ENCODE data around the gene ACOT12. TPM values are rescaled to one million over a fixed set of nuclear protein-coding genes. Genes with fewer than 3 reads are reported as not detected.

The ACOT12 gene
- total and polyA plus RNA-seq, 2 donors (not counting 1 experiment from before 2014, with no cell fraction given): 2.0 to 4.3 TPM

DNA sequence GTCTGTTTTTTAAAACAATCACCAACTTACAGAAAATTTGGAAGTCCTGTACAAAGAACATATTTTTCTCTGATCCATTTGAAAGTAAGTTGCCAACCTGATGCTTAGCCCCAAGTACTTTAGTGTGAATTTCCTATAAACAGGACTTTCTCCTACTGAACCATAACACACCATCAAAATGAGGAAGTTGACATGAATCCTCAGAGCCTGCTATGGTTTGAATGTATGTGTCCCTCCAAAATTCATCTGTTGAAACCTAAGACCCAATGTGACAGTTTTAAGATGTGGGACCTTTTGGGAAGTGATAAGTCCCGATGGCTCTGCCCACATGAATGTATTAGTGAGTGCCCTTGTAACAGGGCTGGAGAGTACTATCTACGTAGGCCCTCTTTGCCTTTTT lies 6.4 kb upstream of the ACOT12 start:
- H3K9ac ChIP-seq (ENCODE audit: insufficient read depth, low read length): no peak overlapping the region
- no peak overlapping the region for H3K4me3 ChIP-seq (replicated peaks in 1 of 4; ENCODE audit: control extremely low read depth in 1 of 4, insufficient read depth in 1 of 4, low read depth in 3 of 4, low read length in 4 of 4)
- H3K27ac ChIP-seq (ENCODE audit: insufficient read depth, low read length): no peak overlapping the region
- TF ChIP-seq EZH2 (IDR thresholded peaks at IDR 0.05; ENCODE audit: low read length, missing control alignments): no peak
- TF ChIP-seq CTCF (conservative IDR thresholded peaks at IDR 0.05 in 1 of 2, IDR thresholded peaks at IDR 0.05 in 1 of 2; ENCODE audit: low read depth in 1 of 2, low read length in 2 of 2): no peak
- H3K27me3 ChIP-seq (ENCODE audit: control insufficient read depth, insufficient read depth, low read length): no peaks in the 10 kb centered on the region
- DNase-seq (ENCODE audit: low read depth in 2 of 2): no peak
- H3K79me2 ChIP-seq (ENCODE audit: control insufficient read depth, insufficient read depth, low read length): no peaks in the 10 kb centered on the region
- no peaks in the 10 kb centered on the region for H3K9me3 ChIP-seq (ENCODE audit: control insufficient read depth, insufficient read depth, low read depth, low read length)
- no peak overlapping the region for H2AFZ ChIP-seq (ENCODE audit: low read length)
- H3K4me2 ChIP-seq (ENCODE audit: extremely low read depth, insufficient read depth, low read length): no peak overlapping the region
- H3K36me3 ChIP-seq (ENCODE audit: control insufficient read depth, insufficient read depth, low read length): no peaks in the 10 kb centered on the region
- H3K4me1 ChIP-seq (ENCODE audit: control insufficient read depth, extremely low read depth, insufficient read depth, low read length): no peaks in the 10 kb centered on the region
- H4K20me1 ChIP-seq (ENCODE audit: control insufficient read depth, extremely low read depth, insufficient read depth, low read length): no peaks in the 10 kb centered on the region

GRCh38 chr5:81398741-81399140 lies 4.8 kb upstream of the ACOT12 start:
- no peak overlapping the region for H3K4me3 ChIP-seq (replicated peaks in 1 of 4; ENCODE audit: control extremely low read depth in 1 of 4, insufficient read depth in 1 of 4, low read depth in 3 of 4, low read length in 4 of 4)

GRCh38 chr5:81397176-81397575 lies 3.2 kb upstream of the ACOT12 start:
- H4K20me1 ChIP-seq (ENCODE audit: control insufficient read depth, extremely low read depth, insufficient read depth, low read length): no peaks in the 10 kb centered on the region
- no peak overlapping the region for H3K9ac ChIP-seq (ENCODE audit: insufficient read depth, low read length)
- H3K9me3 ChIP-seq (ENCODE audit: control insufficient read depth, insufficient read depth, low read depth, low read length): no peaks in the 10 kb centered on the region
- no peak overlapping the region for H3K4me3 ChIP-seq (replicated peaks in 1 of 4; ENCODE audit: control extremely low read depth in 1 of 4, insufficient read depth in 1 of 4, low read depth in 3 of 4, low read length in 4 of 4)
- H3K4me2 ChIP-seq (ENCODE audit: extremely low read depth, insufficient read depth, low read length): no peak overlapping the region
- peak; percentile 48 to 51 for DNase-seq (ENCODE audit: low read depth in 2 of 2)
- no peak overlapping the region for H3K27ac ChIP-seq (ENCODE audit: insufficient read depth, low read length)
- H3K27me3 ChIP-seq (ENCODE audit: control insufficient read depth, insufficient read depth, low read length): no peaks in the 10 kb centered on the region
- TF ChIP-seq CTCF (conservative IDR thresholded peaks at IDR 0.05 in 1 of 2, IDR thresholded peaks at IDR 0.05 in 1 of 2; ENCODE audit: low read depth in 1 of 2, low read length in 2 of 2) (no peak), EZH2 (IDR thresholded peaks at IDR 0.05; ENCODE audit: low read length, missing control alignments) (no peak)
- H3K4me1 ChIP-seq (ENCODE audit: control insufficient read depth, extremely low read depth, insufficient read depth, low read length): no peaks in the 10 kb centered on the region
- H2AFZ ChIP-seq (ENCODE audit: low read length): peak overlapping the region; percentile 38
- H3K36me3 ChIP-seq (ENCODE audit: control insufficient read depth, insufficient read depth, low read length): no peaks in the 10 kb centered on the region
- H3K79me2 ChIP-seq (ENCODE audit: control insufficient read depth, insufficient read depth, low read length): no peaks in the 10 kb centered on the region

More at GRCh38 chr5:81398741-81399140, 4.8 kb upstream of the ACOT12 start:
- TF ChIP-seq EZH2 (IDR thresholded peaks at IDR 0.05; ENCODE audit: low read length, missing control alignments) (no peak), CTCF (conservative IDR thresholded peaks at IDR 0.05 in 1 of 2, IDR thresholded peaks at IDR 0.05 in 1 of 2; ENCODE audit: low read depth in 1 of 2, low read length in 2 of 2) (no peak)
- no peak overlapping the region for H3K27ac ChIP-seq (ENCODE audit: insufficient read depth, low read length)
- no peaks in the 10 kb centered on the region for H3K9me3 ChIP-seq (ENCODE audit: control insufficient read depth, insufficient read depth, low read depth, low read length)
- no peaks in the 10 kb centered on the region for H4K20me1 ChIP-seq (ENCODE audit: control insufficient read depth, extremely low read depth, insufficient read depth, low read length)
- no peak for DNase-seq (ENCODE audit: low read depth in 2 of 2)
- H3K79me2 ChIP-seq (ENCODE audit: control insufficient read depth, insufficient read depth, low read length): no peaks in the 10 kb centered on the region
- no peaks in the 10 kb centered on the region for H3K4me1 ChIP-seq (ENCODE audit: control insufficient read depth, extremely low read depth, insufficient read depth, low read length)
- no peak overlapping the region for H2AFZ ChIP-seq (ENCODE audit: low read length)
- no peaks in the 10 kb centered on the region for H3K36me3 ChIP-seq (ENCODE audit: control insufficient read depth, insufficient read depth, low read length)
- no peaks in the 10 kb centered on the region for H3K27me3 ChIP-seq (ENCODE audit: control insufficient read depth, insufficient read depth, low read length)
- H3K9ac ChIP-seq (ENCODE audit: insufficient read depth, low read length): no peak overlapping the region
- H3K4me2 ChIP-seq (ENCODE audit: extremely low read depth, insufficient read depth, low read length): no peak overlapping the region

Measured in fibroblast of lung (primary cell).